GM19438 (cell line): ENCODE measurements around the gene ZP4.
"Not testable (repeated sequence)": the region's sequence is repeated elsewhere in the genome, so short reads cannot be mapped to it uniquely, and the experiment has no call there.

Source experiments
- ATAC-seq: cut with Tn5 transposase; IDR thresholded peaks from one replicate; pipeline ENCODE4 v1.9.1; 2021; ENCODE audit warnings: low read depth; ENCODE audit not compliant: unreplicated experiment

ZP4 gene

GRCh38 chr1:237879195-237879594, 11.5 kb downstream of the ZP4 start:
- no peak for ATAC-seq

GRCh38 chr1:237878406-237878805, 12.3 kb downstream of the ZP4 start:
- no peak for ATAC-seq

GRCh38 chr1:237877631-237878030, 13.1 kb downstream of the ZP4 start:
- ATAC-seq = no peak

GRCh38 chr1:237875291-237875690, 15.4 kb downstream of the ZP4 start:
- no peak for ATAC-seq

- ATAC-seq = no peak
Observed at GRCh38 chr1:237873487-237874211, 17.1 kb downstream of the ZP4 start.

- ATAC-seq = no peak
Observed at GRCh38 chr1:237868817-237869600, 21.7 kb downstream of the ZP4 start.

GRCh38 chr1:237867380-237867888, 23.3 kb downstream of the ZP4 start:
- ATAC-seq = no peak

GRCh38 chr1:237864338-237865244, 26.1 kb downstream of the ZP4 start:
- ATAC-seq = peak; percentile 88

- ATAC-seq = no peak
Observed at GRCh38 chr1:237863234-237863633, 27.5 kb downstream of the ZP4 start.

GRCh38 chr1:237861944-237862343, 28.8 kb downstream of the ZP4 start:
- ATAC-seq = no peak

- ATAC-seq = no peak
Observed at GRCh38 chr1:237858992-237859391, 31.7 kb downstream of the ZP4 start.

GRCh38 chr1:237857455-237857854, 33.3 kb downstream of the ZP4 start:
- no peak for ATAC-seq

- ATAC-seq = no peak
Observed at GRCh38 chr1:237852342-237852741, 38.4 kb downstream of the ZP4 start.

GRCh38 chr1:237851210-237851845, 39.4 kb downstream of the ZP4 start:
- no peak for ATAC-seq

- ATAC-seq = not testable (repeated sequence)
Observed at GRCh38 chr1:237843516-237843915, 47.2 kb downstream of the ZP4 start.

- ATAC-seq = no peak
Observed at GRCh38 chr1:237841485-237841884, 49.2 kb downstream of the ZP4 start.

- no peak for ATAC-seq
Observed at GRCh38 chr1:237838904-237839534, 51.7 kb downstream of the ZP4 start.

GRCh38 chr1:237838320-237838719, 52.4 kb downstream of the ZP4 start:
- ATAC-seq = no peak

- no peak for ATAC-seq
Observed at GRCh38 chr1:237834461-237834860, 56.3 kb downstream of the ZP4 start.

GRCh38 chr1:237834048-237834447, 56.7 kb downstream of the ZP4 start:
- ATAC-seq = no peak
